ENCODE data around the gene DDAH1. TPM values are rescaled to one million over a fixed set of nuclear protein-coding genes. Genes with fewer than 3 reads are reported as not detected.

Gene DDAH1
- total RNA-seq, 2 donors from 2014 or later: 10.1 to 15.6 TPM

DNA sequence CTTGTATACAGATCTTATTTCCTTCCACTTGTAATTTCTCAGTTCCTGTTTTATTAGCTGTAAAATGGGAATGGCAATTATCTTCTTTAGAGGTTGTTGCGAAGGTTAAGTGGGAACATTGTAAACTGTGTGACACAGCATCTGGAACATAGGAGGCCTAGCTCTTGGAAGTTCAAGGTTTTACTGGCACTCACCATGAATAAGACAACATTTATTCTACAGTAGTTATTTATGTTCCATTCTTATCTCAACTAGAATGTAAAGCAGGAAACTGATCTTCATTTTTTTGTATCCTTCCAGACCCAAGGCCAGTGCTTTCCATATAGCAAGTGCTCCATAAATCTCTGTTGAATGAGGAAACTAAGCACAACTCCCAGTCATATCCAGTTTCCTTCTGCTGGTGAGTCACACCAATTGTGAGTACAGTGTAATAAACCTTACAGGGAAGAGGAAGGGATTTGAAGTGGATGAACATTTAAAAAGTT lies 189.9 kb downstream of the DDAH1 start:
- ATAC-seq (no peak), DNase-seq (no peak)
- intact Hi-C loops (cut with DNase I): no loop called here

DNA sequence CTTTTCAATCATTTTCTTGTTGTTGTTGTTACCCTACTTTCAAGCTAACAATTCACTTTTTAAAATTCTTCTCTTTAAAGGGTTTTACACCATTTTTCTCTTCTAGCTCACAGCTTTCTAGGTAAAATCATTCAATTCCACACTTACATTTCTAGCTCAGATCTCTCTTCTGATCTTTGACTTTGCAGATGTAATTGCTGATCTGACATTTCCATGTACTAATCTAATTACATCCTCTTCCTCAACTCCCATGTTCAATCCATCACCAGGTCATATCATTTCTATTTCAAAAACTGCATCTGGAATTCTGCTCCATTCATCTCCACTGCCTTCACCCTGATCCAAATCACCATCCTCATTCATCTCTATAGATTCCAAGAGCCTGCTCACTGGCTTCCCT lies 191.6 kb downstream of the DDAH1 start:
- no peak for ATAC-seq
- intact Hi-C loops (cut with DNase I): no loop called here
- no peak for DNase-seq

DNA sequence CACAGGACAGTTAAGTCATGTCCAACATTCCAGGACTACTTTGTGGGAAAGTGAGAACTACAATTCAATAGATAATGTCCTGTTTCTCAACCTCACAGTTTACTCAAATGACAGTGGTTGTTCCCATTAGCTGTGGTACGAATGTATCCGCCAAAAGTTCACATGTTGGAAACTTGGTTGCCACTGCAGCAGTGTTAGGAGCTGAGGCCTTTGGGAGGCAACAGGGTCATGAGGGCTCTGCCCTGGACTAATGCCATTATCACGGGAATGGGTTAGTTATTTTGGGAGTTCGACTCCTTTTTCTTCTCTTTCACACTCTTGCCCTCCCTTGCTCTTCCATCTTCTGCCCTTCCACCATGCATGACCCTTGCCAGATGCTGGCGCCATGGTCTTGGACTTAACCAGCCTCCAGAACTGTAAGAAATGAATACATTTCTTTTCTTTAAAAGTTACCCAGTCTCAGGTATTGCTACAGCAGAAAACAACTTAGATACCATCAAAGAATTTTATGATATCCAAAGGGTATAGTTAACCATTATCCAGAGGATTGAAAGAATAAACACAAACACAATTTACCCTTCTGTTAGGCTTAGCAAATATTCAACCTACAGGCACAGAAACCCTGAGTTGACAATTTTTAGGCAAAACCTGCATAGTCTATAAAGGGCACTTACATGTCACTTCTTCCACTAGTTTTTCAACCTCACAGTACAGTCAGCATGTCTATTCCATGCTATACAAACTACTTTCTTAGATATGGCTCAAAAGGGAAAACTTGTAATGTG lies 196.0 kb downstream of the DDAH1 start:
- ATAC-seq (no peak), DNase-seq (no peak)
- intact Hi-C loops (cut with DNase I): no loop called here

Other genes starting within 250 kb of the DDAH1 start
- gene C1orf52, start 205.5 kb downstream of the DDAH1 start, total RNA-seq: 10 to 100 TPM; 15.6 to 17.6 TPM
- gene BCL10, start 188.5 kb downstream of the DDAH1 start, total RNA-seq: 10 to 100 TPM in 1 of 2 donors, 1 to 10 TPM in 1; 9.0 to 12.7 TPM
- 100 to 1,000 TPM in 1 of 2 donors, 10 to 100 TPM in 1; 98.4 to 140 TPM for gene CCN1, start 115.6 kb upstream of the DDAH1 start, total RNA-seq
- gene ZNHIT6, start 243.3 kb upstream of the DDAH1 start, total RNA-seq: 10 to 100 TPM in 1 of 2 donors, 1 to 10 TPM in 1; 8.3 to 13.3 TPM